RWPE1 (cell line): Measurements from ENCODE around the gene ASGR1.

Experiments used
- CTCF ChIA-PET: fragments of 350-600 bp; sonication (Branson Sonifier 250); formaldehyde crosslinking; extraction: SDS; loops from one replicate; lab custom pipeline; 2021; lab: Yijun Ruan, JAX
- POLR2A ChIA-PET: fragments of 400-600 bp; formaldehyde crosslinking; extraction: SDS; loops from one replicate; lab custom pipeline; 2020; ENCODE audit warnings: antibody characterized with exemption; ENCODE audit not compliant: low non-redundant PET; lab: Yijun Ruan, JAX
- DNase-seq: peaks from one replicate; pipeline ENCODE4 v3.0.0; 2012; ENCODE audit warnings: low spot score
- H3K27ac ChIP-seq: fragments of 450-650 bp; 2 replicates; pipeline ENCODE4 v1.5.1; 2017
- CTCF ChIP-seq: fragments of 450-650 bp; conservative IDR thresholded peaks from 2 replicates; pipeline ENCODE4 v1.5.1; 2017; ENCODE audit warnings: low read depth, mild to moderate bottlenecking

Gene ASGR1

GRCh38 chr17:7133916-7134315, 45.3 kb downstream of the ASGR1 start:
- DNase-seq = no peak
- no peak for TF ChIP-seq CTCF
- ChIA-PET POLR2A (no interaction called here), CTCF (interaction anchor here (1.0 to 5.4 kb wide), 4 partner anchors 43 to 88 kb away, joined by 3 to 63 read pairs (median 16); no protein-coding TSS in a partner anchor)
- H3K27ac ChIP-seq = no peak overlapping the region

- H3K27ac ChIP-seq = no peak overlapping the region
- POLR2A ChIA-PET = no interaction called here
Measured at GRCh38 chr17:7133424-7133823, 45.7 kb downstream of the ASGR1 start.

GRCh38 chr17:7132511-7133094, 46.6 kb downstream of the ASGR1 start:
- no peak overlapping the region for H3K27ac ChIP-seq
- no peak for TF ChIP-seq CTCF
- CTCF ChIA-PET = interaction anchor here (1.4 to 5.4 kb wide), 3 partner anchors 45 to 86 kb away, joined by 6 to 63 read pairs (median 6); no protein-coding TSS in a partner anchor
- POLR2A ChIA-PET = no interaction called here
- no peak for DNase-seq

More at GRCh38 chr17:7133424-7133823, 45.7 kb downstream of the ASGR1 start:
- CTCF ChIA-PET = interaction anchor here (1.0 to 5.4 kb wide), 3 partner anchors 44 to 87 kb away, joined by 3 to 63 read pairs (median 6); no protein-coding TSS in a partner anchor
- DNase-seq = no peak
- TF ChIP-seq CTCF = no peak

- TF ChIP-seq CTCF = no peak
- H3K27ac ChIP-seq = no peak overlapping the region
- CTCF ChIA-PET = interaction anchor here (0.6 to 1.5 kb wide), 4 partner anchors 46 to 85 kb away, joined by 3 to 7 read pairs (median 6); no protein-coding TSS in a partner anchor
- no peak for DNase-seq
- POLR2A ChIA-PET = no interaction called here
Measured at GRCh38 chr17:7131423-7131791, 47.8 kb downstream of the ASGR1 start.

- no peak for TF ChIP-seq CTCF
- ChIA-PET POLR2A (no interaction called here), CTCF (interaction anchor here (0.6 to 1.5 kb wide), 7 partner anchors 46 to 219 kb away, joined by 3 to 7 read pairs (median 5); no protein-coding TSS in a partner anchor)
- no peak for DNase-seq
- H3K27ac ChIP-seq = no peak overlapping the region
Measured at GRCh38 chr17:7130621-7131422, 48.3 kb downstream of the ASGR1 start.

- CTCF ChIA-PET = interaction anchor here (0.6 to 0.7 kb wide), 3 partner anchors 121 to 1832 kb away, joined by 3 to 4 read pairs (median 3); partner anchors contain the start of gene SLC2A4
- no peak for TF ChIP-seq CTCF
- DNase-seq = no peak
- POLR2A ChIA-PET = no interaction called here
- no peak overlapping the region for H3K27ac ChIP-seq
Measured at GRCh38 chr17:7129311-7129710, 49.9 kb downstream of the ASGR1 start.
